ENCODE measurements around the gene PDE7B. TPM values are rescaled to one million over a fixed set of nuclear protein-coding genes. Genes with fewer than 3 reads are reported as not detected.

PDE7B gene
- total and polyA plus RNA-seq, 2 donors (not counting 1 experiment from before 2014, with no cell fraction given) = 2.6 to 7.5 TPM

GRCh38 chr6:135983093-135983492, 131.6 kb downstream of the PDE7B start:
- no peaks in the 10 kb centered on the region for H3K9me3 Mint-ChIP-seq (ENCODE audit: insufficient read depth)
- Histone ChIP-seq H3K27me3 (replicated peaks in 1 of 4; ENCODE audit: control extremely low read depth in 1 of 4, control insufficient read depth in 3 of 4, insufficient read depth in 4 of 4, low read length in 3 of 4) (no peaks in the 10 kb centered on the region), H3K36me3 (replicated peaks in 1 of 2; ENCODE audit: control extremely low read depth in 1 of 2, control insufficient read depth in 1 of 2, extremely low read depth in 1 of 2, insufficient read depth in 2 of 2, low read length in 1 of 2) (no peaks in the 10 kb centered on the region), H3K9ac (ENCODE audit: low read length) (no peak overlapping the region), H3K4me1 (ENCODE audit: control insufficient read depth in 2 of 2, insufficient read depth in 2 of 2, low read length in 2 of 2) (no peaks in the 10 kb centered on the region), H3K4me3 (ENCODE audit: control extremely low read depth in 1 of 5, extremely low read depth in 1 of 5, insufficient read depth in 1 of 5, low read depth in 2 of 5, low read length in 4 of 5) (no peak overlapping the region), H3K4me2 (replicated peaks; ENCODE audit: low read depth, low read length, poor library complexity, severe bottlenecking) (no peak overlapping the region), H3K79me2 (ENCODE audit: control insufficient read depth, insufficient read depth, low read length) (no peaks in the 10 kb centered on the region), H3K9me3 (ENCODE audit: control extremely low read depth in 1 of 3, control insufficient read depth in 2 of 3, insufficient read depth in 1 of 3, low read length in 2 of 3) (no peaks in the 10 kb centered on the region), H4K20me1 (ENCODE audit: control insufficient read depth, insufficient read depth, low read length, poor library complexity, severe bottlenecking) (no peaks in the 10 kb centered on the region), H2AFZ (ENCODE audit: insufficient read depth, low read depth, low read length, poor library complexity, severe bottlenecking) (no peak overlapping the region), H3K27ac (ENCODE audit: low read length in 2 of 2) (no peak overlapping the region)
- no CpG with 5 or more reads among the region's 3 CpGs for WGBS (ENCODE audit: insufficient coverage)
- H3K27ac Mint-ChIP-seq = no peak overlapping the region
- ChIA-PET POLR2A (no interaction called here), CTCF (no interaction called here)
- H3K27me3 Mint-ChIP-seq = no peaks in the 10 kb centered on the region
- DNase-seq = no peak
- no peak for ATAC-seq (ENCODE audit: low read depth)
- no peaks in the 10 kb centered on the region for H3K4me1 Mint-ChIP-seq
- no peak for TF ChIP-seq EZH2 (IDR thresholded peaks at IDR 0.05; ENCODE audit: borderline replicate concordance, insufficient read depth, low read depth, low read length, poor library complexity, severe bottlenecking)
- no peak for TF ChIP-seq CTCF (IDR thresholded peaks at IDR 0.05)
- H3K4me3 Mint-ChIP-seq = no peak overlapping the region
- intact Hi-C loops (cut with micrococcal nuclease) = no loop called here

- no peak overlapping the region for H2AFZ ChIP-seq (ENCODE audit: insufficient read depth, low read depth, low read length, poor library complexity, severe bottlenecking)
- H3K4me3 ChIP-seq (ENCODE audit: control extremely low read depth in 1 of 5, extremely low read depth in 1 of 5, insufficient read depth in 1 of 5, low read depth in 2 of 5, low read length in 4 of 5) = no peak overlapping the region
- ChIA-PET POLR2A (no interaction called here), CTCF (no interaction called here)
- TF ChIP-seq CTCF (IDR thresholded peaks at IDR 0.05) (no peak), EZH2 (IDR thresholded peaks at IDR 0.05; ENCODE audit: borderline replicate concordance, insufficient read depth, low read depth, low read length, poor library complexity, severe bottlenecking) (no peak)
- H3K9ac ChIP-seq (ENCODE audit: low read length) = no peak overlapping the region
- H3K4me1 Mint-ChIP-seq = no peaks in the 10 kb centered on the region
- 100% methylated on average over 1 of the region's 4 CpGs for WGBS (ENCODE audit: insufficient coverage)
- no peaks in the 10 kb centered on the region for H3K79me2 ChIP-seq (ENCODE audit: control insufficient read depth, insufficient read depth, low read length)
- H3K27ac Mint-ChIP-seq = no peak overlapping the region
- H3K4me2 ChIP-seq (replicated peaks; ENCODE audit: low read depth, low read length, poor library complexity, severe bottlenecking) = no peak overlapping the region
- H3K27me3 Mint-ChIP-seq = no peaks in the 10 kb centered on the region
- no peak for ATAC-seq (ENCODE audit: low read depth)
- no peaks in the 10 kb centered on the region for H3K9me3 ChIP-seq (ENCODE audit: control extremely low read depth in 1 of 3, control insufficient read depth in 2 of 3, insufficient read depth in 1 of 3, low read length in 2 of 3)
- no peaks in the 10 kb centered on the region for H3K27me3 ChIP-seq (replicated peaks in 1 of 4; ENCODE audit: control extremely low read depth in 1 of 4, control insufficient read depth in 3 of 4, insufficient read depth in 4 of 4, low read length in 3 of 4)
- no peak for DNase-seq
- H3K36me3 ChIP-seq (replicated peaks in 1 of 2; ENCODE audit: control extremely low read depth in 1 of 2, control insufficient read depth in 1 of 2, extremely low read depth in 1 of 2, insufficient read depth in 2 of 2, low read length in 1 of 2) = no peaks in the 10 kb centered on the region
- H3K4me1 ChIP-seq (ENCODE audit: control insufficient read depth in 2 of 2, insufficient read depth in 2 of 2, low read length in 2 of 2) = no peaks in the 10 kb centered on the region
- no peaks in the 10 kb centered on the region for H3K9me3 Mint-ChIP-seq (ENCODE audit: insufficient read depth)
- intact Hi-C loops (cut with micrococcal nuclease) = no loop called here
- H3K4me3 Mint-ChIP-seq = no peak overlapping the region
- H4K20me1 ChIP-seq (ENCODE audit: control insufficient read depth, insufficient read depth, low read length, poor library complexity, severe bottlenecking) = no peaks in the 10 kb centered on the region
- no peak overlapping the region for H3K27ac ChIP-seq (ENCODE audit: low read length in 2 of 2)
These were observed 132.3 kb downstream of the PDE7B start for GRCh38 chr6:135983718-135984343.
